ENCODE data around the gene CLSTN1. TPM values are rescaled to one million over a fixed set of nuclear protein-coding genes. Genes with fewer than 3 reads are reported as not detected.

Gene CLSTN1
- total RNA-seq, 1 experiment from 2014 or later, result 99.3 TPM

- CTCF ChIA-PET, result no interaction called here
- no peaks in the 10 kb centered on the region for H3K9me3 Mint-ChIP-seq (ENCODE audit: low read depth, unreplicated experiment)
- H3K4me1 Mint-ChIP-seq (ENCODE audit: low read depth, unreplicated experiment), result no peaks in the 10 kb centered on the region
- H3K27me3 Mint-ChIP-seq (ENCODE audit: unreplicated experiment), result no peaks in the 10 kb centered on the region
- intact Hi-C loops (cut with micrococcal nuclease; ENCODE audit: unreplicated experiment), result no loop called here
- BruUV-seq (replicated peaks), result no TSS peak
- H3K27ac Mint-ChIP-seq (ENCODE audit: unreplicated experiment), result no peak overlapping the region
- no peak for DNase-seq
- no peak for TF ChIP-seq CTCF (IDR thresholded peaks at IDR 0.05; ENCODE audit: unreplicated experiment)
- no peak overlapping the region for H3K4me3 Mint-ChIP-seq (ENCODE audit: low read depth, unreplicated experiment)
- peaks cover 10% of the 10 kb centered on the region for H3K36me3 Mint-ChIP-seq (ENCODE audit: insufficient read depth, unreplicated experiment)
Observed at GRCh38 chr1:9871021-9871420, 47.3 kb upstream of the CLSTN1 start.

GRCh38 chr1:9870572-9870971, 46.8 kb upstream of the CLSTN1 start:
- no peak for DNase-seq
- H3K27me3 Mint-ChIP-seq (ENCODE audit: unreplicated experiment), result no peaks in the 10 kb centered on the region
- H3K9me3 Mint-ChIP-seq (ENCODE audit: low read depth, unreplicated experiment), result no peaks in the 10 kb centered on the region
- no peak overlapping the region for H3K27ac Mint-ChIP-seq (ENCODE audit: unreplicated experiment)
- no peaks in the 10 kb centered on the region for H3K4me1 Mint-ChIP-seq (ENCODE audit: low read depth, unreplicated experiment)
- CTCF ChIA-PET, result no interaction called here
- H3K4me3 Mint-ChIP-seq (ENCODE audit: low read depth, unreplicated experiment), result no peak overlapping the region
- intact Hi-C loops (cut with micrococcal nuclease; ENCODE audit: unreplicated experiment), result no loop called here
- H3K36me3 Mint-ChIP-seq (ENCODE audit: insufficient read depth, unreplicated experiment), result peaks cover 10% of the 10 kb centered on the region
- no peak for TF ChIP-seq CTCF (IDR thresholded peaks at IDR 0.05; ENCODE audit: unreplicated experiment)
- BruUV-seq (replicated peaks), result no TSS peak

GRCh38 chr1:9869831-9870251, 46.1 kb upstream of the CLSTN1 start:
- CTCF ChIA-PET, result interaction anchor here (2.5 kb wide), 1 partner anchor 85 kb away, joined by 6 read pairs; no protein-coding TSS in a partner anchor
- Mint-ChIP-seq H3K4me3 (ENCODE audit: low read depth, unreplicated experiment) (no peak overlapping the region), H3K36me3 (ENCODE audit: insufficient read depth, unreplicated experiment) (peaks cover 5% of the 10 kb centered on the region), H3K27ac (ENCODE audit: unreplicated experiment) (no peak overlapping the region), H3K9me3 (ENCODE audit: low read depth, unreplicated experiment) (no peaks in the 10 kb centered on the region), H3K27me3 (ENCODE audit: unreplicated experiment) (no peaks in the 10 kb centered on the region), H3K4me1 (ENCODE audit: low read depth, unreplicated experiment) (no peaks in the 10 kb centered on the region)
- no peak for TF ChIP-seq CTCF (IDR thresholded peaks at IDR 0.05; ENCODE audit: unreplicated experiment)
- DNase-seq, result no peak
- no TSS peak for BruUV-seq (replicated peaks)
- intact Hi-C loops (cut with micrococcal nuclease; ENCODE audit: unreplicated experiment), result loop anchor here (5.0 to 10.0 kb wide), 2 partner anchors 43 to 145 kb away; no protein-coding TSS in a partner anchor

- no peak for TF ChIP-seq CTCF (IDR thresholded peaks at IDR 0.05; ENCODE audit: unreplicated experiment)
- intact Hi-C loops (cut with micrococcal nuclease; ENCODE audit: unreplicated experiment), result loop anchor here (5.0 to 10.0 kb wide), 2 partner anchors 41 to 143 kb away; no protein-coding TSS in a partner anchor
- CTCF ChIA-PET, result interaction anchor here (0.6 to 2.5 kb wide), 4 partner anchors 46 to 241 kb away, joined by 3 to 6 read pairs (median 3); no protein-coding TSS in a partner anchor
- Mint-ChIP-seq H3K36me3 (ENCODE audit: insufficient read depth, unreplicated experiment) (peaks cover 5% of the 10 kb centered on the region), H3K4me1 (ENCODE audit: low read depth, unreplicated experiment) (no peaks in the 10 kb centered on the region), H3K4me3 (ENCODE audit: low read depth, unreplicated experiment) (no peak overlapping the region), H3K27ac (ENCODE audit: unreplicated experiment) (no peak overlapping the region), H3K9me3 (ENCODE audit: low read depth, unreplicated experiment) (no peaks in the 10 kb centered on the region), H3K27me3 (ENCODE audit: unreplicated experiment) (no peaks in the 10 kb centered on the region)
- no peak for DNase-seq
- no TSS peak for BruUV-seq (replicated peaks)
Observed at GRCh38 chr1:9868244-9868590, 44.5 kb upstream of the CLSTN1 start.

Measured in Calu3 (cell line).